GM03348 (cell line): ENCODE results near the gene C6orf58.
A peak's percentile ranks its signal among the peaks of the same experiment; 100 is the strongest.
"Not testable (repeated sequence)": the region's sequence is repeated elsewhere in the genome, so short reads cannot be mapped to it uniquely, and the experiment has no call there.

ENCODE experiments used
- DNase-seq: peaks from one replicate; pipeline ENCODE4 v3.0.0; 2012; ENCODE audit warnings: low spot score

C6orf58 gene

GRCh38 chr6:127592964-127593363, 16.0 kb downstream of the C6orf58 start:
- no peak for DNase-seq

DNA sequence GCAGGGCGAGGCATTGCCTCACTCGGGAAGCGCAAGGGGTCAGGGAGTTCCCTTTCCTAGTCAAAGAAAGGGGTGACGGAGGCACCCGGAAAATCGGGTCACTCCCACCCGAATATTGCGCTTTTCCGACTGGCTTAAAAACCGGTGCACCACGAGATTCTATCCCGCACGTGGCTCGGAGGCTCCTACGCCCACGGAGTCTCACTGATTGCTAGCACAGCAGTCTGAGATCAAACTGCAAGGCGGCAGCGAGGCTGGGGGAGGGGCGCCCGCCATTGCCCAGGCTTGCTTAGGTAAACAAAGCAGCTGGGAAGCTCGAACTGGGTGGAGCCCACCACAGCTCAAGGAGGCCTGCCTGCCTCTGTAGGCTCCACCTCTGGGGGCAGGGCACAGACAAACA, 16.5 kb downstream of the C6orf58 start:
- not testable (repeated sequence) for DNase-seq

- DNase-seq = peak; percentile 34
Measured at GRCh38 chr6:127606131-127606562, 29.2 kb downstream of the C6orf58 start.

DNA sequence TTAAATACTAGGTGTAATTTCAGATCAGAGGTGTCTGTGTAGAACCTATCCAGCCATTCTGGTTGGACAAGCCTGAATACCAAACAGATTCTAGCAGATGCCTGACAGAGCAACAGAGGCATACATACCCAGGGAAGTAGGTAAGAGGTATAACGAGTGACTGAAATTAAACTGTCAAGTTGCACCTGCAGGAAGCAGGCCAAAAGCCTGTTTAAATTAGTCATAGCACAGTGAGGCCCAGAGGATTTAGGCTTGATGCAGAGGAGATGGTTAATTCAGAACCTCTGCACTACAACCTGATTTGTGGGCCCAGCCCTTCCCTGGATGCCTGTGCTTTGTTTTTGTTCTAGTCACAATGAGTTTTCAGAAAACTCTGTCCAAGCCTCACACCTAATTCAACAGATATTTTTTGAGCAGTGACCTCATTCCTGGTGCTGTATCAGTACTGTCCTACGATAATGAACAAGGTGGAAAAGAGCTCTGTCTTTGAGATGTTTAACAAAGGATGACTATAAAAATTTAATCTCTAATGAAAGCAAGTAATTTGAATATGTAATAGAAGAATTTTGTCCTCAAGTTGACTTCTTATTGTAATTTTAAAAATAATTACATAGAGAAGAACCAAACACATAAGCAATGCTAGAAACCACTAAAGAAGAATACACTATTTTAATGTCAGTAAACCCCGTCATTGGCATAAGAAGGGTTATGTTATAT, 31.7 kb downstream of the C6orf58 start:
- no peak for DNase-seq

DNA sequence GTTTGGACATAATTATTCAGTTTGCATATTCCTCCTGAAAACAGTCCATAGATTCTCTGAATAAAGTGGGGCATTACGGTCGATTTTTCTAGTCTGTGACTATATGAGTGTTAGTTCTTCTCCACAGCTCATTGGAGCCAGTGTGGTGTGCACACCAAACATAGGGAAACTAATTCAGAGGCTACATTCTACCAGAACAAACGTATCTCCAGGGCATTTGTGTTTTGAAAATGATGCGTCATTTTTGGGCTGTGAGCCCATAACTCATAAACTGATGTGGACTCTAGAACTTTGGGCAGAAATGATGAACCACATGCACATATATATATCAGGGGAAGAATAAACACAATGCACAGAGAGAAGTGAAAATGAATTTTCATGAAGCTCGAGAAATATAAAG, 41.8 kb downstream of the C6orf58 start:
- DNase-seq = no peak

- no peak for DNase-seq
Measured at GRCh38 chr6:127630800-127631199, 53.8 kb downstream of the C6orf58 start.

GRCh38 chr6:127634178-127634577, 57.2 kb downstream of the C6orf58 start:
- DNase-seq = no peak

DNA sequence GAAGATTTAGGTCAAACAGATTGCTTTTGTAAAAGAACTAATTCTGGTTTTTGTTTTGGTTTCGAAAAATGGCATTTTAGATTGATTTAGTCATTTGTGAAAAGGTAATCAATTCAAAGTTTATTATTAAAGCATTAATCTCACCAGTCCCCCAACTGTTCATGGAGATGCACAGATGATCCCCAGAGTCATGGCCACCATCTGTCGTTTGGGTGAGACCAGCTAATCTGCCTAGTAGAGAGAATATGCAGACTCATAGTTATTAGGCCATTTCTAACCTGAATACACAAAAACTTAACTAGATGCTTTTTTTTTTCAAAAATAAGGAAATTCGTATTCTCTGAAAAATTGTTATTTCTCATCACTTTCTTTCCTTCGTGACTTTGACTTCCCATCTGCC, 58.1 kb downstream of the C6orf58 start:
- no peak for DNase-seq

GRCh38 chr6:127637830-127638409, 60.9 kb downstream of the C6orf58 start:
- peak; percentile 16 for DNase-seq
